SK-N-SH (cell line): ENCODE data around the gene ST6GALNAC3. TPM values are rescaled to one million over a fixed set of nuclear protein-coding genes. Genes with fewer than 3 reads are reported as not detected.

Source experiments
- CTCF ChIA-PET: fragments of 300-600, 350-600 bp; formaldehyde crosslinking; extraction: SDS; loops from one replicate; lab custom pipeline; 2021; lab: Yijun Ruan, JAX
- POLR2A ChIA-PET: fragments of 350-600 bp; sonication (Branson Sonifier 250); formaldehyde crosslinking; extraction: SDS; loops from one replicate; lab custom pipeline; 2020; ENCODE audit warnings: antibody characterized with exemption, inconsistent platforms; lab: Yijun Ruan, JAX
- DNase-seq: peaks from one replicate; pipeline ENCODE4 v3.0.0; 2012
- H2AFZ ChIP-seq: fragments of 200-600 bp; sonication (generic); 2 replicates; pipeline ENCODE4 v1.8.1; 2016; ENCODE audit warnings: antibody characterized with exemption, mild to moderate bottlenecking, low read depth
- H3F3A ChIP-seq: fragments of 200-600 bp; sonication (generic); replicated peaks from 2 replicates; pipeline ENCODE3; 2016; ENCODE audit warnings: antibody characterized with exemption, mild to moderate bottlenecking; ENCODE audit not compliant: insufficient read depth
- H3K27ac ChIP-seq, 2 experiments: fragments of 200-500 bp in 1 of 2; fragments of 200-600 bp in 1 of 2; sonication (Bioruptor generic) in 1 of 2; sonication (generic), shearing (Covaris generic) in 1 of 2; 2 replicates each; pipeline versions ENCODE4 v1.5.1 to v1.6.1; 2014 to 2016; ENCODE audit warnings: low read depth in 2 of 2, inconsistent platforms in 1 of 2, low read length in 1 of 2, mild to moderate bottlenecking in 1 of 2, mixed read lengths in 1 of 2
- H3K27me3 ChIP-seq: fragments of 200-600 bp; sonication (generic), shearing (Covaris generic); 2 replicates; pipeline ENCODE4 v1.6.1; 2016; ENCODE audit warnings: mixed run types; ENCODE audit not compliant: insufficient read depth
- H3K36me3 ChIP-seq, 2 experiments: fragments of 200-500 bp in 1 of 2; fragments of 200-600 bp in 1 of 2; sonication (Bioruptor generic) in 1 of 2; sonication (generic) in 1 of 2; replicated peaks in 1 of 2; 2 replicates each; pipeline versions ENCODE3 to v1.5.1; 2014 to 2016; ENCODE audit warnings: low read length in 1 of 2, mild to moderate bottlenecking in 1 of 2; ENCODE audit not compliant: insufficient read depth in 2 of 2, control insufficient read depth in 1 of 2
- H3K4me1 ChIP-seq, 2 experiments: fragments of 200-500 bp in 1 of 2; fragments of 200-600 bp in 1 of 2; sonication (Bioruptor generic) in 1 of 2; sonication (generic), shearing (Covaris generic) in 1 of 2; 2 replicates each; pipeline versions ENCODE4 v1.5.1 to v1.6.1; 2014 to 2016; ENCODE audit warnings: low read depth in 1 of 2, low read length in 1 of 2, mixed run types in 1 of 2; ENCODE audit not compliant: insufficient read depth in 2 of 2, control insufficient read depth in 1 of 2
- H3K4me2 ChIP-seq: fragments of 200-600 bp; sonication (generic), shearing (Covaris generic); 2 replicates; pipeline ENCODE4 v1.6.1; 2017; ENCODE audit warnings: mixed run types
- H3K4me3 ChIP-seq, 2 experiments: fragments of 200-500 bp in 1 of 2; fragments of 200-600 bp in 1 of 2; sonication (Bioruptor generic) in 1 of 2; sonication (generic), shearing (Covaris generic) in 1 of 2; 2 replicates each; pipeline versions ENCODE4 v1.5.1 to v1.8.1; 2014 to 2016; ENCODE audit warnings: low read depth in 2 of 2, inconsistent platforms in 1 of 2, low read length in 1 of 2, mild to moderate bottlenecking in 1 of 2, mixed read lengths in 1 of 2, moderate library complexity in 1 of 2
- H3K79me2 ChIP-seq: fragments of 200-600 bp; sonication (generic); 2 replicates; pipeline ENCODE4 v1.8.1; 2017; ENCODE audit warnings: mild to moderate bottlenecking; ENCODE audit not compliant: insufficient read depth
- H3K9ac ChIP-seq: fragments of 200-600 bp; sonication (generic); 2 replicates; pipeline ENCODE4 v1.6.1; 2017; ENCODE audit warnings: mixed run types
- H3K9me2 ChIP-seq: fragments of 200-600 bp; sonication (generic); 2 replicates; pipeline ENCODE4 v1.6.1; 2017; ENCODE audit warnings: mixed run types
- H3K9me3 ChIP-seq: fragments of 200-600 bp; sonication (generic); 2 replicates; pipeline ENCODE4 v1.6.1; 2017; ENCODE audit warnings: mixed run types, mild to moderate bottlenecking, moderate library complexity
- H4K20me1 ChIP-seq: fragments of 200-600 bp; sonication (generic); 2 replicates; pipeline ENCODE4 v1.6.1; 2017; ENCODE audit warnings: mild to moderate bottlenecking, mixed run types; ENCODE audit not compliant: insufficient read depth
- FOSL2 ChIP-seq: IDR thresholded peaks from 2 replicates; pipeline ENCODE4 v1.4.0; 2012; ENCODE audit warnings: low read depth, mild to moderate bottlenecking, moderate library complexity, borderline replicate concordance
- FOXM1 ChIP-seq: IDR thresholded peaks from 2 replicates; pipeline ENCODE4 v1.4.0; 2012; ENCODE audit warnings: low read depth, mild to moderate bottlenecking
- GATA2 ChIP-seq: sonication (generic); formaldehyde crosslinking; IDR thresholded peaks from 2 replicates; pipeline ENCODE4 v1.5.0; 2020; ENCODE audit warnings: mild to moderate bottlenecking, missing genetic modification reagents
- JUND ChIP-seq: IDR thresholded peaks from 2 replicates; pipeline ENCODE4 v1.4.0; 2012
- MAX ChIP-seq: IDR thresholded peaks from 2 replicates; pipeline ENCODE4 v1.4.0; 2012; ENCODE audit warnings: low read depth
- MXI1 ChIP-seq: IDR thresholded peaks from 2 replicates; pipeline ENCODE4 v1.6.1; 2012; ENCODE audit warnings: mild to moderate bottlenecking, low read depth, low read length, improper control_type of control experiment
- NFIC ChIP-seq: IDR thresholded peaks from 2 replicates; pipeline ENCODE4 v1.4.0; 2012; ENCODE audit warnings: borderline replicate concordance
- NRF1 ChIP-seq: IDR thresholded peaks from 2 replicates; pipeline ENCODE4 v1.6.1; 2012; ENCODE audit warnings: low read depth, mild to moderate bottlenecking, low read length
- RAD21 ChIP-seq: IDR thresholded peaks from 2 replicates; pipeline ENCODE4 v1.6.1; 2012; ENCODE audit warnings: mild to moderate bottlenecking, low read length
- REST ChIP-seq: IDR thresholded peaks from 2 replicates; pipeline ENCODE4 v1.6.1; 2012; ENCODE audit warnings: mild to moderate bottlenecking, low read depth, low read length, moderate library complexity
- RXRA ChIP-seq: IDR thresholded peaks from 2 replicates; pipeline ENCODE4 v1.4.0; 2012; ENCODE audit warnings: low read depth, mild to moderate bottlenecking, borderline replicate concordance
- YY1 ChIP-seq: IDR thresholded peaks from 2 replicates; pipeline ENCODE4 v1.4.0; 2012; ENCODE audit warnings: low read depth, mild to moderate bottlenecking
- WGBS: methylation state at CpG from one replicate; pipeline ENCODE4 v1.1.6; 2017; ENCODE audit warnings: low lambda C conversion rate; 5-methylcytosine and 5-hydroxymethylcytosine counted together
- polyA plus RNA-seq, 3 experiments: library from polyadenylated mRNA; depleted of rRNA; stranded (reverse); fragments of >200 nt; gene quantifications; 2 replicates each; pipeline ENCODE4 v1.2.3, GENCODE V29; 2012

Gene ST6GALNAC3
- polyA plus RNA-seq, 1 of the 3 experiments (the other 2 are of a cell fraction) = 8.1 TPM

- 83% methylated on average over 5 of the region's 5 CpGs for WGBS
- H3K36me3 ChIP-seq = no peaks in the 10 kb centered on the region
- ChIA-PET CTCF (interaction anchor here (0.7 to 1.4 kb wide), 3 partner anchors 20 to 831 kb away, joined by 3 to 4 read pairs (median 4); no protein-coding TSS in a partner anchor), POLR2A (interaction anchor here (1.1 kb wide), 1 partner anchor 12 kb away, joined by 4 read pairs; no protein-coding TSS in a partner anchor)
- H4K20me1 ChIP-seq = no peaks in the 10 kb centered on the region
- no peak for TF ChIP-seq YY1
- TF ChIP-seq RAD21 = no peak
- TF ChIP-seq FOXM1 = no peak
- peaks cover 0 to 9% of the 10 kb centered on the region in 2 experiments; a peak in 2 of 4 replicates for H3K4me1 ChIP-seq
- H3K27me3 ChIP-seq = no peaks in the 10 kb centered on the region
- H3K79me2 ChIP-seq = no peaks in the 10 kb centered on the region
- H3K9me2 ChIP-seq = no peaks in the 10 kb centered on the region
- H3K4me3 ChIP-seq = no peak overlapping the region
- no peaks in the 10 kb centered on the region for H3F3A ChIP-seq
- H3K9ac ChIP-seq = no peak overlapping the region
- no peak overlapping the region for H3K4me2 ChIP-seq
- H3K27ac ChIP-seq = no peak overlapping the region
- no peak for DNase-seq
- H3K9me3 ChIP-seq = no peaks in the 10 kb centered on the region
- H2AFZ ChIP-seq = no peak overlapping the region
Measured at GRCh38 chr1:76294482-76295194, 220.1 kb downstream of the ST6GALNAC3 start.

GRCh38 chr1:76298399-76298798 is 223.9 kb downstream of the ST6GALNAC3 start:
- DNase-seq = no peak
- no peaks in the 10 kb centered on the region for H3F3A ChIP-seq
- H4K20me1 ChIP-seq = no peaks in the 10 kb centered on the region
- H3K36me3 ChIP-seq = no peaks in the 10 kb centered on the region
- H3K4me3 ChIP-seq = no peak overlapping the region
- no peaks in the 10 kb centered on the region for H3K9me3 ChIP-seq
- no peak overlapping the region for H3K4me2 ChIP-seq
- H3K79me2 ChIP-seq = no peaks in the 10 kb centered on the region
- no peak for TF ChIP-seq NFIC
- TF ChIP-seq RXRA = no peak
- no peak for TF ChIP-seq MAX
- no peak for TF ChIP-seq JUND
- no peak for TF ChIP-seq GATA2 (CRISPR knock-in tag)
- no peak for TF ChIP-seq YY1
- no peak for TF ChIP-seq FOSL2
- TF ChIP-seq NRF1 = no peak
- no peak for TF ChIP-seq MXI1
- TF ChIP-seq REST = no peak
- WGBS = 84% methylated on average over 4 of the region's 4 CpGs
- no peaks in the 10 kb centered on the region; a peak in 2 of 4 replicates for H3K4me1 ChIP-seq
- ChIA-PET POLR2A (no interaction called here), CTCF (interaction anchor here (1.0 kb wide), 1 partner anchor 144 kb away, joined by 3 read pairs; no protein-coding TSS in a partner anchor)
- no peak overlapping the region for H3K27ac ChIP-seq
- no peak overlapping the region for H2AFZ ChIP-seq
- no peak overlapping the region for H3K9ac ChIP-seq
- H3K27me3 ChIP-seq = no peaks in the 10 kb centered on the region
- no peaks in the 10 kb centered on the region for H3K9me2 ChIP-seq
